ENCODE measurements around the gene APOD.
"Not testable (repeated sequence)": the region's sequence is repeated elsewhere in the genome, so short reads cannot be mapped to it uniquely, and the experiment has no call there.

APOD gene

GRCh38 chr3:195614672-195615504, 31.1 kb upstream of the APOD start:
- not testable (repeated sequence) for H3K27me3 ChIP-seq (ENCODE audit: control insufficient read depth, insufficient read depth, low read length); H3K27ac ChIP-seq (ENCODE audit: low read length); H3K4me3 ChIP-seq (ENCODE audit: low read length)

GRCh38 chr3:195613468-195614069, 29.8 kb upstream of the APOD start:
- no peaks in the 10 kb centered on the region for H3K27me3 ChIP-seq (ENCODE audit: control insufficient read depth, insufficient read depth, low read length)
- no peak overlapping the region for H3K9ac ChIP-seq (ENCODE audit: low read length)
- H3K4me1 ChIP-seq (ENCODE audit: control insufficient read depth, low read depth, low read length) = no peaks in the 10 kb centered on the region
- no peaks in the 10 kb centered on the region for H3K36me3 ChIP-seq (ENCODE audit: control insufficient read depth, low read depth, low read length)
- H3K27ac ChIP-seq (ENCODE audit: low read length) = no peak overlapping the region
- no peaks in the 10 kb centered on the region for H3K9me3 ChIP-seq (ENCODE audit: control insufficient read depth, low read depth, low read length)
- no peak overlapping the region for H3K4me3 ChIP-seq (ENCODE audit: low read length)

More at GRCh38 chr3:195614672-195615504, 31.1 kb upstream of the APOD start:
- not testable (repeated sequence) for H3K9me3 ChIP-seq (ENCODE audit: control insufficient read depth, low read depth, low read length); H3K4me1 ChIP-seq (ENCODE audit: control insufficient read depth, low read depth, low read length); H3K36me3 ChIP-seq (ENCODE audit: control insufficient read depth, low read depth, low read length); H3K9ac ChIP-seq (ENCODE audit: low read length)

- H3K9me3 ChIP-seq (ENCODE audit: control insufficient read depth, low read depth, low read length) = peaks cover 7% of the 10 kb centered on the region
- H3K4me3 ChIP-seq (ENCODE audit: low read length) = no peak overlapping the region
- no peaks in the 10 kb centered on the region for H3K4me1 ChIP-seq (ENCODE audit: control insufficient read depth, low read depth, low read length)
- H3K27me3 ChIP-seq (ENCODE audit: control insufficient read depth, insufficient read depth, low read length) = no peaks in the 10 kb centered on the region
- H3K27ac ChIP-seq (ENCODE audit: low read length) = no peak overlapping the region
- H3K9ac ChIP-seq (ENCODE audit: low read length) = no peak overlapping the region
- H3K36me3 ChIP-seq (ENCODE audit: control insufficient read depth, low read depth, low read length) = no peaks in the 10 kb centered on the region
These were observed 28.5 kb upstream of the APOD start for GRCh38 chr3:195612075-195612800.

- peaks cover 29% of the 10 kb centered on the region for H3K9me3 ChIP-seq (ENCODE audit: control insufficient read depth, low read depth, low read length)
- H3K4me1 ChIP-seq (ENCODE audit: control insufficient read depth, low read depth, low read length) = no peaks in the 10 kb centered on the region
- H3K9ac ChIP-seq (ENCODE audit: low read length) = no peak overlapping the region
- no peaks in the 10 kb centered on the region for H3K27me3 ChIP-seq (ENCODE audit: control insufficient read depth, insufficient read depth, low read length)
- H3K36me3 ChIP-seq (ENCODE audit: control insufficient read depth, low read depth, low read length) = no peaks in the 10 kb centered on the region
- no peak overlapping the region for H3K27ac ChIP-seq (ENCODE audit: low read length)
- H3K4me3 ChIP-seq (ENCODE audit: low read length) = no peak overlapping the region
These were observed 25.5 kb upstream of the APOD start for GRCh38 chr3:195609229-195609628.

GRCh38 chr3:195601785-195602184, 18.0 kb upstream of the APOD start:
- H3K9me3 ChIP-seq (ENCODE audit: control insufficient read depth, low read depth, low read length) = peaks cover 20% of the 10 kb centered on the region
- not testable (repeated sequence) for H3K27me3 ChIP-seq (ENCODE audit: control insufficient read depth, insufficient read depth, low read length)

GRCh38 chr3:195601382-195601781, 17.6 kb upstream of the APOD start:
- Histone ChIP-seq H3K9me3 (ENCODE audit: control insufficient read depth, low read depth, low read length) (peaks cover 16% of the 10 kb centered on the region), H3K9ac (ENCODE audit: low read length) (no peak overlapping the region), H3K36me3 (ENCODE audit: control insufficient read depth, low read depth, low read length) (no peaks in the 10 kb centered on the region), H3K4me3 (ENCODE audit: low read length) (no peak overlapping the region), H3K27ac (ENCODE audit: low read length) (no peak overlapping the region), H3K4me1 (ENCODE audit: control insufficient read depth, low read depth, low read length) (no peaks in the 10 kb centered on the region), H3K27me3 (ENCODE audit: control insufficient read depth, insufficient read depth, low read length) (no peaks in the 10 kb centered on the region)

More at GRCh38 chr3:195601785-195602184, 18.0 kb upstream of the APOD start:
- H3K4me1 ChIP-seq (ENCODE audit: control insufficient read depth, low read depth, low read length); H3K4me3 ChIP-seq (ENCODE audit: low read length); H3K9ac ChIP-seq (ENCODE audit: low read length); H3K36me3 ChIP-seq (ENCODE audit: control insufficient read depth, low read depth, low read length); H3K27ac ChIP-seq (ENCODE audit: low read length): not testable (repeated sequence)

GRCh38 chr3:195599926-195600325, 16.2 kb upstream of the APOD start:
- H3K36me3 ChIP-seq (ENCODE audit: control insufficient read depth, low read depth, low read length); H3K9ac ChIP-seq (ENCODE audit: low read length); H3K4me3 ChIP-seq (ENCODE audit: low read length); H3K4me1 ChIP-seq (ENCODE audit: control insufficient read depth, low read depth, low read length); H3K9me3 ChIP-seq (ENCODE audit: control insufficient read depth, low read depth, low read length); H3K27ac ChIP-seq (ENCODE audit: low read length); H3K27me3 ChIP-seq (ENCODE audit: control insufficient read depth, insufficient read depth, low read length): not testable (repeated sequence)

GRCh38 chr3:195599516-195599915, 15.8 kb upstream of the APOD start:
- H3K4me3 ChIP-seq (ENCODE audit: low read length); H3K9me3 ChIP-seq (ENCODE audit: control insufficient read depth, low read depth, low read length); H3K9ac ChIP-seq (ENCODE audit: low read length); H3K27ac ChIP-seq (ENCODE audit: low read length); H3K27me3 ChIP-seq (ENCODE audit: control insufficient read depth, insufficient read depth, low read length); H3K4me1 ChIP-seq (ENCODE audit: control insufficient read depth, low read depth, low read length); H3K36me3 ChIP-seq (ENCODE audit: control insufficient read depth, low read depth, low read length): not testable (repeated sequence)

- H3K9ac ChIP-seq (ENCODE audit: low read length) = no peak overlapping the region
- H3K4me1 ChIP-seq (ENCODE audit: control insufficient read depth, low read depth, low read length) = no peaks in the 10 kb centered on the region
- H3K9me3 ChIP-seq (ENCODE audit: control insufficient read depth, low read depth, low read length) = peaks cover 2% of the 10 kb centered on the region
- no peak overlapping the region for H3K27ac ChIP-seq (ENCODE audit: low read length)
- no peak overlapping the region for H3K4me3 ChIP-seq (ENCODE audit: low read length)
- no peaks in the 10 kb centered on the region for H3K27me3 ChIP-seq (ENCODE audit: control insufficient read depth, insufficient read depth, low read length)
- no peaks in the 10 kb centered on the region for H3K36me3 ChIP-seq (ENCODE audit: control insufficient read depth, low read depth, low read length)
These were observed 14.1 kb upstream of the APOD start for GRCh38 chr3:195597848-195598247.

- Histone ChIP-seq H3K36me3 (ENCODE audit: control insufficient read depth, low read depth, low read length) (no peaks in the 10 kb centered on the region), H3K4me3 (ENCODE audit: low read length) (no peak overlapping the region), H3K9me3 (ENCODE audit: control insufficient read depth, low read depth, low read length) (peaks cover 2% of the 10 kb centered on the region), H3K27me3 (ENCODE audit: control insufficient read depth, insufficient read depth, low read length) (no peaks in the 10 kb centered on the region), H3K4me1 (ENCODE audit: control insufficient read depth, low read depth, low read length) (no peaks in the 10 kb centered on the region), H3K27ac (ENCODE audit: low read length) (no peak overlapping the region), H3K9ac (ENCODE audit: low read length) (no peak overlapping the region)
These were observed 13.5 kb upstream of the APOD start for GRCh38 chr3:195597229-195597628.

- no peaks in the 10 kb centered on the region for H3K27me3 ChIP-seq (ENCODE audit: control insufficient read depth, insufficient read depth, low read length)
- H3K9ac ChIP-seq (ENCODE audit: low read length) = no peak overlapping the region
- no peak overlapping the region for H3K27ac ChIP-seq (ENCODE audit: low read length)
- no peaks in the 10 kb centered on the region for H3K4me1 ChIP-seq (ENCODE audit: control insufficient read depth, low read depth, low read length)
- no peaks in the 10 kb centered on the region for H3K36me3 ChIP-seq (ENCODE audit: control insufficient read depth, low read depth, low read length)
- H3K4me3 ChIP-seq (ENCODE audit: low read length) = no peak overlapping the region
- peaks cover 2% of the 10 kb centered on the region for H3K9me3 ChIP-seq (ENCODE audit: control insufficient read depth, low read depth, low read length)
These were observed 13.0 kb upstream of the APOD start for GRCh38 chr3:195596765-195597171.

Data from iPS-18a (cell line).